ENCODE results near the gene SORCS2.

- TF ChIP-seq CTCF (IDR thresholded peaks at IDR 0.05; ENCODE audit: low read length) (no peak), EZH2 (IDR thresholded peaks at IDR 0.05; ENCODE audit: borderline replicate concordance, low read length) (no peak)
Measured at GRCh38 chr4:7458066-7458425, 265.7 kb downstream of the SORCS2 start.

Measured in OCI-LY1 (cell line).